Sigmoid colon (tissue), 4 donors: ENCODE measurements around the gene ARHGAP10.

Experiments used
- POLR2AphosphoS5 ChIP-seq, 4 donors: sonication (generic); formaldehyde crosslinking; IDR thresholded peaks; one replicate each; pipeline ENCODE4 v1.6.1; 2017; ENCODE audit warnings: antibody characterized with exemption in 4 of 4
- TF ChIP-seq, protein P1 (sequence below), 4 experiments: fragments of 450-650 bp in 3 of 4; fragments of 200-600 bp in 1 of 4; IDR thresholded peaks; one replicate each; pipeline ENCODE4 v1.5.1; 2016 to 2019; ENCODE audit warnings: antibody characterized with exemption in 4 of 4, mild to moderate bottlenecking in 3 of 4, moderate library complexity in 2 of 4

DNA sequence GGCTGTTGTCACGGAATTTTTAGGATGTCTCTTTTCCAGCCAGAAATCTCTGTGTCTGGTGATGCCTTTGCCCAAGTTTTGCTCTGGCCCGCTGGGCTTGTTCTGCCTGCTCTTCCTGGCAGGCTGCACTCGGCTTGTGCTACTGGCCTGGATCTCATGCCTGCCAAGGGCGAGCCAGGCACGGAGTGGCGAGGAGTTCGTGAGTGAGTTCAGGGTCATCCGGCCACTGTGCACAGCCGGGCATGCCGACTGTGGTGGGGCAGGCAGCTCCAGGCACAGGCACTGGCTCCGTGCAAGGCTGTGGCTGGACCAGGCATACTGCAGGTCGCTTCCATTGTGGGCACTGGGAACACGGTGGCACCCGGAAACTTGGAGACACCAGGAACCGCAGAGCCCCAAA is 129.1 kb downstream of the ARHGAP10 start:
- TF ChIP-seq, protein P1, sequence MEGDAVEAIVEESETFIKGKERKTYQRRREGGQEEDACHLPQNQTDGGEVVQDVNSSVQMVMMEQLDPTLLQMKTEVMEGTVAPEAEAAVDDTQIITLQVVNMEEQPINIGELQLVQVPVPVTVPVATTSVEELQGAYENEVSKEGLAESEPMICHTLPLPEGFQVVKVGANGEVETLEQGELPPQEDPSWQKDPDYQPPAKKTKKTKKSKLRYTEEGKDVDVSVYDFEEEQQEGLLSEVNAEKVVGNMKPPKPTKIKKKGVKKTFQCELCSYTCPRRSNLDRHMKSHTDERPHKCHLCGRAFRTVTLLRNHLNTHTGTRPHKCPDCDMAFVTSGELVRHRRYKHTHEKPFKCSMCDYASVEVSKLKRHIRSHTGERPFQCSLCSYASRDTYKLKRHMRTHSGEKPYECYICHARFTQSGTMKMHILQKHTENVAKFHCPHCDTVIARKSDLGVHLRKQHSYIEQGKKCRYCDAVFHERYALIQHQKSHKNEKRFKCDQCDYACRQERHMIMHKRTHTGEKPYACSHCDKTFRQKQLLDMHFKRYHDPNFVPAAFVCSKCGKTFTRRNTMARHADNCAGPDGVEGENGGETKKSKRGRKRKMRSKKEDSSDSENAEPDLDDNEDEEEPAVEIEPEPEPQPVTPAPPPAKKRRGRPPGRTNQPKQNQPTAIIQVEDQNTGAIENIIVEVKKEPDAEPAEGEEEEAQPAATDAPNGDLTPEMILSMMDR (IDR thresholded peaks at IDR 0.05) = no peak
- no peak for TF ChIP-seq POLR2AphosphoS5 (IDR thresholded peaks at IDR 0.05)
